Activated naive CD4-positive, alpha-beta T cell treated with anti-CD3 and anti-CD28 coated beads for 36 hours (primary cell): ENCODE data around the gene RPS19BP1. TPM values are rescaled to one million over a fixed set of nuclear protein-coding genes. Genes with fewer than 3 reads are reported as not detected.

Experiments used
- CTCF ChIA-PET: fragments of 350-600 bp; sonication (Branson Sonifier 250); formaldehyde crosslinking; loops from one replicate; lab custom pipeline; 2021; ENCODE audit warnings: antibody characterized with exemption; lab: Charles Lee
- DNase-seq: peaks from one replicate; pipeline ENCODE4 v3.0.0-alpha.2; 2020
- H3K27ac Mint-ChIP-seq: one replicate; pipeline ENCODE4 v1.8.0; 2021; ENCODE audit warnings: mild to moderate bottlenecking, mixed read lengths
- H3K27me3 Mint-ChIP-seq: one replicate; pipeline ENCODE4 v1.8.0; 2021; ENCODE audit warnings: low read depth, mixed read lengths
- H3K36me3 Mint-ChIP-seq: one replicate; pipeline ENCODE4 v1.8.0; 2021; ENCODE audit warnings: low read depth, mixed read lengths
- H3K4me1 Mint-ChIP-seq: one replicate; pipeline ENCODE4 v1.8.0; 2021; ENCODE audit warnings: low read depth, mixed read lengths
- H3K4me3 Mint-ChIP-seq: one replicate; pipeline ENCODE4 v1.8.0; 2021; ENCODE audit warnings: mild to moderate bottlenecking, moderate library complexity, mixed read lengths
- H3K9me3 Mint-ChIP-seq: one replicate; pipeline ENCODE4 v1.8.0; 2021; ENCODE audit warnings: mixed read lengths
- intact Hi-C: fragments of 100-400 bp; cut with micrococcal nuclease; formaldehyde crosslinking; loops from one replicate; pipeline ENCODE4 v1.15.1; 2023
- total RNA-seq, 2 experiments: library from RNA; stranded (reverse); gene quantifications; one replicate each; pipeline ENCODE4 v1.2.3, GENCODE V29; 2021

The RPS19BP1 gene
- total RNA-seq, 2 experiments from 2014 or later, result 52.0 to 56.2 TPM

DNA sequence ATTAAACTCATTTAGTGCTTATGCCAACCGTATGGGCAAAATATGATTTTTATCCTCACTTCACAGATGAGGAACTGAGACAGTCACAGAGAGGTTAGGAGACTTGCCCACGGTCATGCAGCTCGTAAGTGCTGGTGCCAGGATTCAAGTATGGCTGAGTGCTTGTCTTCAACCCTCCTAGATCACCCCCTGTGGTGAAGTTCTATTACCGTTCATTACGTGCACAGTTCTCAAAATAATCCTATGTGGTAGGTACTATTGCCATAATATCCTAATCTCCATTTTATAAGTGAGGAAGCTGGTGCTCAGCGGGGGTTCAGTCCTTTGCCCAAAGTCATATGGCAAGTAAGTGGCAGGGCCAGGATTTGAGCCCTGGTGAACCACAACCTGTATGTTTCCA lies 28.9 kb downstream of the RPS19BP1 start:
- H3K27ac Mint-ChIP-seq, result peak overlapping the region; percentile 51
- H3K27me3 Mint-ChIP-seq, result no peaks in the 10 kb centered on the region
- intact Hi-C loops, result loop anchor here (2.0 to 10.0 kb wide), 3 partner anchors 25 to 809 kb away; partner anchors contain the start of gene TAB1
- H3K4me3 Mint-ChIP-seq, result peak overlapping the region; percentile 96
- H3K9me3 Mint-ChIP-seq, result no peaks in the 10 kb centered on the region
- no peak for DNase-seq
- H3K36me3 Mint-ChIP-seq, result peaks cover 37% of the 10 kb centered on the region
- CTCF ChIA-PET, result interaction anchor here (1.0 to 2.5 kb wide), 5 partner anchors 10 to 25 kb away, joined by 3 to 11 read pairs (median 3); no protein-coding TSS in a partner anchor
- H3K4me1 Mint-ChIP-seq, result peaks cover 40% of the 10 kb centered on the region

DNA sequence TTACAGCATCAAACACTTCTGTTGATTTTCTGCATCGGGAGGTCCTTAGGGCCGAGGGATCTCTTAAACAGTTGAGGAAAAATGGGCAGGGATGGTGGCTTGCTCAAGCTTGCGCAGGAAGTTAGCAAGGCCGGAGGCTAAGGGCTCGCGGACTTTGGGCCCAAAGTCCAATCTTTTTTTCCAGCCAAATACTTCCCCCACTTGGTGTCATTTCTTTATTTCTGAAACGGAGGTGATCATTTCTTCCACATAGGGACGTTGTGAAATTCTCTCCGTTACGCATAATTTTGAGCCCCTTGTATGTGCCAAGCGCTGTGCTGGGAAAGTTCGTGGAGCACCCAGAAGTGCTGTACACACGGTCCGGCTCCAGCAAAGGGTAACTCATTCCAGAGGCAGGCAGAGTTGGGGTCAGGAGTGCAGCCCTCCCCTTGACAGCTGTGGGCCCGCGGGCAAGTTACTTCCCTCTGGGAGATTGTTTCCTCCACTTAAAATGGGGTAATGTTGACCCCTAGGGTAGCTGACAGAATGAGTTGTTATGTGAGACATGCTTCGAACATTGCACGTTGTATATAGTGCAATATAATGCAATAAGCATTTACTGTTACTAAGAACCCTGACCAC lies 29.6 kb downstream of the RPS19BP1 start:
- Mint-ChIP-seq H3K9me3 (no peaks in the 10 kb centered on the region), H3K27me3 (no peaks in the 10 kb centered on the region), H3K4me3 (peak overlapping the region; percentile 96), H3K4me1 (peaks cover 34% of the 10 kb centered on the region), H3K36me3 (peaks cover 37% of the 10 kb centered on the region), H3K27ac (peak overlapping the region; percentile 76)
- CTCF ChIA-PET, result interaction anchor here (1.0 to 2.5 kb wide), 4 partner anchors 10 to 26 kb away, joined by 3 to 11 read pairs (median 6); no protein-coding TSS in a partner anchor
- DNase-seq, result no peak
- intact Hi-C loops, result loop anchor here (1.0 to 10.0 kb wide), 4 partner anchors 17 to 808 kb away; partner anchors contain the start of genes ATF4 and TAB1

DNA sequence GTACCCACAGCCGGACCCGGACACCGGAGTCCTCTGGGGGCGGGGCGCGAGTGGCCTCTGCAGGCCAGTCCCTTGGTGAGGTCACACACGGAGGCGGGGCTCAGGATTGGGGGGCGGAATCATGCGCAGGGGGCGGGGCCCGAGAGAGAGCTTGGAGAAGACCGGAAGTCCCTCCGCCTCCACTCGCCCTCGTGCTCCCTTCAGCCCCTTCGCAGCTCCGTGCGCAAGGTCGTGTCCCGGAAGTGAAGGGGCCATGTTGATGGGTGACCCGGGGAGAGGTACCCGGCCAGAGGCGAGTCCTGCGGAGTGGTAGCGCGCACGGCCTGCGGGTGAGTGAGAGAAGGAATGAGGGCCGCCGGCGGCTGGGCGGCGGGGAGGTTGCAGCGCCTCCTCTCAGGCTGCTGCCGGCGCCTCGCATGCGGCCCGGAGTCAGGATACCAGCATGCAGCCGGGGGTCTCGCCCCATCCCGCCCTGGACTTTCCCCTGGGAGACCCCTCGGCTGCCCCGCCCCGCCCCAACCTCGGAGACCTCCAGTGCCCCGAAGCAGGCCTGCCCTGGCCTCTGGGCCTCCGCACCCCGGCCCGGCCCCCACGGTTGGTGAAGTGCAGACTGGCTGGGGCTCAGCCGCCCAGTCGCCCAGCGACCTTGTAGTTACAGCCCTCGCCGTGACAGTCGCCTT lies 30.3 kb downstream of the RPS19BP1 start, which contains the start of gene MIEF1:
TSS of gene MIEF1 (plus strand) at position 182 of the 680 bp plus-strand sequence. CDS start 9,005 bp downstream, outside the sequence.
- Mint-ChIP-seq H3K9me3 (no peaks in the 10 kb centered on the region), H3K4me3 (peak within 1 kb of the TSS; percentile 96), H3K36me3 (peaks cover 37% of the 10 kb centered on the region), H3K27ac (peak within 1 kb of the TSS; percentile 91), H3K4me1 (peaks cover 34% of the 10 kb centered on the region), H3K27me3 (no peaks in the 10 kb centered on the region)
- peak; percentile 96 for DNase-seq
- intact Hi-C loops, result loop anchor here (1.0 to 10.0 kb wide), 4 partner anchors 18 to 807 kb away; partner anchors contain the start of genes ATF4 and TAB1
- CTCF ChIA-PET, result interaction anchor here (0.9 to 2.5 kb wide), 5 partner anchors 9 to 28 kb away, joined by 3 to 11 read pairs (median 5); no protein-coding TSS in a partner anchor

DNA sequence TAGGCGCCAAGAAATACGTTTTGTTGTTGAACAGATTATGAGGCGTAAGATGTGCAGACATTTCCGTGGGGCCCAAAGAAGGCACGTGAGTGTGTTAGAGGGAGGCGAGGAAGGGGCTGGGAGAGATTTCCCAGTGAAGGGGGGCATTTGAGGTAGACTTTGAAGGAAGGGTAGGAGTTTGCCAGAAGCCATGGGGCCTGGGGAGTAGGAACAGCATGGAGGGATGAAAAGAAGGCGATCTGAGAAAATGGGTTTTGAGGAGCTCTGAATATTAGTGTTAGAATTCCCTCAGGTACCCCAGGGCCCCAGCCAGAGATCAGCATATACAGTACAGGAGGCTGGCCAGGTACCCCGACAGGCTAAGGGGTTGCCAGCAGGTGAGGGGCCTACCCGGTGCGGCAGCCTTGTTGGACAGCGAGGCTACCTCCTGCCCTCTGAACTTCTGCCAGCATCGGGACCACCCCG lies 30.9 kb downstream of the RPS19BP1 start:
- H3K4me3 Mint-ChIP-seq, result peak overlapping the region; percentile 96
- peaks cover 32% of the 10 kb centered on the region for H3K36me3 Mint-ChIP-seq
- H3K27ac Mint-ChIP-seq, result peak overlapping the region; percentile 19
- H3K27me3 Mint-ChIP-seq, result no peaks in the 10 kb centered on the region
- peaks cover 29% of the 10 kb centered on the region for H3K4me1 Mint-ChIP-seq
- no peak for DNase-seq
- CTCF ChIA-PET, result interaction anchor here (0.9 to 2.5 kb wide), 6 partner anchors 8 to 32 kb away, joined by 3 to 11 read pairs (median 4); no protein-coding TSS in a partner anchor
- H3K9me3 Mint-ChIP-seq, result no peaks in the 10 kb centered on the region
- intact Hi-C loops, result loop anchor here (1.0 to 10.0 kb wide), 4 partner anchors 19 to 807 kb away; partner anchors contain the start of genes ATF4 and TAB1

DNA sequence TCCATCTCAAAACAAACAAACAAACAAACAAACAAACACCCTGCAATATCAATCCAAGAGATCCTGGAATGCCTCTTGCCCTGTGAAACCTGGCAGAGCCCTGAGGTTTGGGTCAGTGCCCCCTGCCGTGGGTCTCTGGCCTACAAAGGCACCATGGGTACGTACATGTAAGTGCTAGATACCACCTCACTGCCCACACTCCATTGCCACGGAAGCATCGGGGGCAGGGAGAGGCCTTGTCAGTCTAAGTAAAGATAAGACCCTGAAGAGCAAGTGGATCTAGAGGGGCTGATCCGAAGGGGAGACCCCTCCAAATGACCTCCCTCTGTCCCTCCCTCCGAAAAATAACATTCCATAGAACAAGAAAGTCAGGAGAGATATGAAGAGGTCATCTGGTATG lies 32.4 kb downstream of the RPS19BP1 start:
- DNase-seq, result no peak
- intact Hi-C loops, result loop anchor here (10.0 kb wide), 1 partner anchor 805 kb away; no protein-coding TSS in a partner anchor
- H3K4me3 Mint-ChIP-seq, result no peak overlapping the region
- CTCF ChIA-PET, result interaction anchor here (1.3 to 1.5 kb wide), 2 partner anchors 34 to 100 kb away, joined by 3 to 4 read pairs; partner anchors contain the start of gene TAB1
- H3K4me1 Mint-ChIP-seq, result peaks cover 20% of the 10 kb centered on the region
- H3K27ac Mint-ChIP-seq, result no peak overlapping the region
- no peaks in the 10 kb centered on the region for H3K9me3 Mint-ChIP-seq
- no peaks in the 10 kb centered on the region for H3K27me3 Mint-ChIP-seq
- H3K36me3 Mint-ChIP-seq, result peaks cover 18% of the 10 kb centered on the region

DNA sequence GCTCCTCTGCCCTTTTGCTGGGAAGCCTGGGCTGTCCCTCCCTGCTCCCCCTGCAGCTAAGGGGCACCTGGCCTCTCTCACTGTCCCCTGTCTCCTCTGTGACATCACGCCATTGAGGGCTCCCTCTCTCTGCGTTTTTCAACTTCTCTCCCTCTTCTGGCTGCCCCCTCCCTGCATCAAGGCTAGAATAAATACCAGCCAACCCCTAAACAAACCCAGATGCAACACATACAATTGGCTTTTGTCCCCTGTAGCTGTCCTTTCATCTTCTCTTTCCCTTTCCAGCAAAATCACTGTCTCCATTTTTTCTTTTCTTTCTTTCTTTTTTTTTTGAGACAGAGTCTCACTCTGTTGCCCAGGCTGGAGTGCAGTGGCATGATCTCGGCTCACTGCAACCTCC lies 33.7 kb downstream of the RPS19BP1 start:
- intact Hi-C loops, result no loop called here
- Mint-ChIP-seq H3K36me3 (peaks cover 9% of the 10 kb centered on the region), H3K4me1 (peaks cover 12% of the 10 kb centered on the region), H3K27me3 (no peaks in the 10 kb centered on the region), H3K9me3 (no peaks in the 10 kb centered on the region), H3K4me3 (no peak overlapping the region), H3K27ac (no peak overlapping the region)
- CTCF ChIA-PET, result interaction anchor here (0.6 to 10.8 kb wide), 3 partner anchors 21 to 320 kb away, joined by 3 to 208 read pairs (median 5); partner anchors contain the start of genes ATF4 and RPS19BP1
- no peak for DNase-seq

DNA sequence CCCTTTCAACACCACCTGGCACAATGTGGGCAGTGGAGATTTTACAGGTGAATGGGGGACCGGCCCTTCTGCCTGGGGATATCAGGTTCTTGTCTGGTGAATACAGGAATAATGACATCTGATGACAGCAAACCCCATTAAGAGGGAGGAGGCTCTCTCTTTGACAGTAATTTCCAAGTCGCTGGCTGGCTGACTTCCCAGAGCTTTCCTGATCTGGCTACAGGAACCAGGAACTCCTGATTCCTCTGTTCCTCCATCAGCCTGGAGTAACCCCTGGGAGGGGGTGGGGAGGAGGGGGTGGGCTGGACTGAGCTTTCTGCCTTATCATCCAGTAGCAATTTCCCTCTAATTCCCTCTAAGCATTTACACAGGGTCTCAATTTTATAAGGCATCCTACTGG lies 34.2 kb downstream of the RPS19BP1 start:
- H3K4me3 Mint-ChIP-seq, result no peak overlapping the region
- H3K27ac Mint-ChIP-seq, result no peak overlapping the region
- DNase-seq, result no peak
- H3K4me1 Mint-ChIP-seq, result peaks cover 7% of the 10 kb centered on the region
- peaks cover 5% of the 10 kb centered on the region for H3K36me3 Mint-ChIP-seq
- no peaks in the 10 kb centered on the region for H3K9me3 Mint-ChIP-seq
- no peaks in the 10 kb centered on the region for H3K27me3 Mint-ChIP-seq
- CTCF ChIA-PET, result interaction anchor here (1.3 to 10.8 kb wide), 4 partner anchors 18 to 37 kb away, joined by 5 to 208 read pairs (median 25); partner anchors contain the start of genes ATF4 and RPS19BP1
- intact Hi-C loops, result no loop called here

DNA sequence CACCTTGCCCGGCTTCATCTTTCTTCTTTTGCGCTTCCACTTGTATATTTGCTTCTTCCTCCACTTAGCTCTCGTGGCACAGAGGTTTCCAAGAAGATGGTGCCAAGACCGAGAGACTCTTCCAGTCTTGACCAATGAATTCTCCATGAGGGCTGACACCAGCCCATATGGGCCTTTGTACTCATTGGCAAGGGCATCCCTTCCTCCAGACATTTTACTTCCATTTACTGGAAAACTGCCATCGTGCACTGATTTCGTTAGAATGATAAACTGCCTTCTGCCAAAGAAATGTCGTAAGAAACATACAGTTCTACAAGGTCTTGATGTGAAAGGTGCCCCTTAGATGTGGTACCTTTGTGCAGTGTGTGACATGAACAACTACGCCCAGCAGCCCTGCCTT lies 35.1 kb downstream of the RPS19BP1 start:
- Mint-ChIP-seq H3K4me1 (peaks cover 6% of the 10 kb centered on the region), H3K27me3 (no peaks in the 10 kb centered on the region), H3K9me3 (no peaks in the 10 kb centered on the region), H3K36me3 (peaks cover 2% of the 10 kb centered on the region), H3K27ac (no peak overlapping the region), H3K4me3 (no peak overlapping the region)
- CTCF ChIA-PET, result interaction anchor here (1.3 to 10.8 kb wide), 4 partner anchors 15 to 38 kb away, joined by 6 to 208 read pairs (median 27); partner anchors contain the start of gene RPS19BP1
- intact Hi-C loops, result no loop called here
- DNase-seq, result no peak

DNA sequence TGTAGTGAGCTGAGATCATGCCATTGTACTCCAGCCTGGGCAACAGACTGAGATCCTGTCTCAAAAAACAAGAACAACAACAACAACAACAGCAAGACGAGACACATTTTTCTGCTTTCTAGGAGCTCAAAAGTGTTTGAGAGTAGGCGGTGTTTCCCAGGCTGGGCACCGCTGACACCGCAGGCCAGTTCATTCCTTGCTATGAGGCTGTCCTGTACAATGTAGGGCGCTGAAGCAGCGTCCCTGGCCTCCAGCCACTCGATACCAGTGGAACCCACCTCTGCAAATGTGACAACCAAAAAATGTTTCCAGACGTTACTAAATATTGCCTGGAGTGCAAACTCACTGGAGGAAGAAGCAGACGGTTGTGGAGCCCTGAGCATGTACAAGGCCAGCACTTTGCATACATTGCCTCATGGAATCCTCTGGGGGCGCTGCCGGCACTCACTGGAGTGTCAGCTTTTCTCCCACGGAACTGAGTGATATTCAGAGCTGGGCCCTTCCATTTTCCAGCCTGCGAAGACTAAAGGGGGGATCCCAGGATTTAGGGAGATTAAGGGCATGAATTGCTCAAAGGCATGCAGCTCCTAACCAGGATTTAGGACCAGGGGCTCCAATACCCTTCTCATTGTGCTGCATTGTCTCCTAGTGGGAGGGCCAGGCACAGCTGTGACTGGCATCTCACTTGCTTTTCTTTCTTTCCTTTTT lies 36.3 kb downstream of the RPS19BP1 start:
- Mint-ChIP-seq H3K27me3 (no peaks in the 10 kb centered on the region), H3K9me3 (no peaks in the 10 kb centered on the region), H3K36me3 (no peaks in the 10 kb centered on the region), H3K4me1 (peaks cover 3% of the 10 kb centered on the region), H3K27ac (no peak overlapping the region), H3K4me3 (no peak overlapping the region)
- CTCF ChIA-PET, result interaction anchor here (0.6 to 10.8 kb wide), 17 partner anchors 13 to 866 kb away, joined by 3 to 208 read pairs (median 4); partner anchors contain the start of gene RPS19BP1
- peak; percentile 74 for DNase-seq
- intact Hi-C loops, result no loop called here

DNA sequence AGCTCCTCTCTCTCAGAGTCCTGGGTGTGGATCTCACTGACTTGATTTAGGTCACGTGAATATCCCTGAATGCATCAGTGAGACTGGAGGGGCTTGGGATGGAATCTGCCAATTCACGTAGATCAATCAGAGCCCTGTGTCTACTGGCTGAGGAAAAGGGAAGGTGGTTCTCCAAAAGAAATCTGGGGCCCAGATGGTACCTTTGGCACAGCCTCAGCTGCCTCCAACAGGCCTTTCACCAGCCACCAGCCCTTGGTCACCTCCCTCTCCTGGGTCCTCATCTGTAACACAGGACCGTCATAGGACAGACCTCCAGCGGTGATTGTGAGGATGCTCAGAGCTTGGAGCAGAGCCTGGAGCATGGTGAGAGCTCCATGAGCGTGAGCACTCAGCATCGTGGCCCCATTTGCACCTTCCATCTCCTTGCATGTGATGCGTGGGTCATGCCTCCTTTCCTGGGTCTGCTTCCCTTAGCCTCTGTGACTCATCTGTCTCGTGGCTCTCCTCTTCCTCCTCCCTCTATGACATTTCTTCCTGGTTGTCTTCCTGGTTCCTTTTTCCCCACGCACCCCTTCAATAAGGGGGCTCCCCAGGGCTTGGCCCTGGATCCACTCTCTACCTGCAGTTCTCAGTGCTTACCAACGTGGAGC lies 38.0 kb downstream of the RPS19BP1 start:
- Mint-ChIP-seq H3K27ac (no peak overlapping the region), H3K4me3 (no peak overlapping the region), H3K4me1 (peaks cover 8% of the 10 kb centered on the region), H3K27me3 (no peaks in the 10 kb centered on the region), H3K9me3 (no peaks in the 10 kb centered on the region), H3K36me3 (no peaks in the 10 kb centered on the region)
- DNase-seq, result no peak
- CTCF ChIA-PET, result interaction anchor here (0.7 to 10.8 kb wide), 10 partner anchors 11 to 163 kb away, joined by 3 to 208 read pairs (median 5); partner anchors contain the start of genes RPS19BP1 and TAB1
- intact Hi-C loops, result loop anchor here (1.0 to 5.0 kb wide), 2 partner anchors 35 to 82 kb away; no protein-coding TSS in a partner anchor

DNA sequence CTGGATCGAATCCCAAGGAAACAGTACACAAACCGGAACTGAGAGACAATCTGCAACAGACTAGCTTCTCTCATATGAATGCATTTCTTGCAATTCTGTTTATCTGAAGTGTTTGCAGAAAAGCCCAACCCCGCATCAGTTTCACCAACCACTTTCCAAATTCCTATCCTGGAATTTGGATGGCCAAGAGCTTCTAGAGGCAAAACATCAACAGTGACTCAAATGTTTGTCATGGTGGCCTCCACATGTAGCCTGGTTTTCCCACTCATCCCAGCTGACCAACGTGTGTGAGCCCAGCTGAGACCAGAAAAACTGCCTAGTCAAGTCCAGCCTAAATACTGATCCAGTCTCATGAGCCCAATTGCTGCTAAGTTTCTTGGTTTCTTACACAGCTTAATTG lies 38.8 kb downstream of the RPS19BP1 start:
- no peak overlapping the region for H3K27ac Mint-ChIP-seq
- no peaks in the 10 kb centered on the region for H3K36me3 Mint-ChIP-seq
- DNase-seq, result no peak
- intact Hi-C loops, result loop anchor here (5.0 kb wide), 1 partner anchor 81 kb away; no protein-coding TSS in a partner anchor
- peaks cover 8% of the 10 kb centered on the region for H3K4me1 Mint-ChIP-seq
- H3K9me3 Mint-ChIP-seq, result no peaks in the 10 kb centered on the region
- H3K27me3 Mint-ChIP-seq, result no peaks in the 10 kb centered on the region
- CTCF ChIA-PET, result interaction anchor here (0.7 to 10.8 kb wide), 14 partner anchors 8 to 162 kb away, joined by 3 to 208 read pairs (median 4); partner anchors contain the start of genes MIEF1, RPS19BP1 and TAB1
- H3K4me3 Mint-ChIP-seq, result no peak overlapping the region
